HepG2 (cell line): ENCODE data around the gene ILRUN. TPM values are rescaled to one million over a fixed set of nuclear protein-coding genes. Genes with fewer than 3 reads are reported as not detected.
A peak's percentile ranks its signal among the peaks of the same experiment; 100 is the strongest.

Experiments used
- CBFB ChIP-seq: sonication (generic); formaldehyde crosslinking; IDR thresholded peaks from 2 replicates; pipeline ENCODE4 v1.4.0; 2020; ENCODE audit warnings: missing genetic modification reagents
- ELF3 ChIP-seq: IDR thresholded peaks from 2 replicates; pipeline ENCODE4 v1.6.1; 2016; ENCODE audit warnings: missing genetic modification reagents, missing compliant biosample characterization
- FOXK1 ChIP-seq: sonication (generic); formaldehyde crosslinking; IDR thresholded peaks from 2 replicates; pipeline ENCODE4 v1.4.0; 2020; ENCODE audit warnings: low read depth, missing genetic modification reagents, borderline replicate concordance
- ZNF484 ChIP-seq: sonication (generic); formaldehyde crosslinking; IDR thresholded peaks from 2 replicates; pipeline ENCODE4 v1.5.1; 2020; ENCODE audit warnings: mild to moderate bottlenecking, low read depth, missing genetic modification reagents, borderline replicate concordance
- ZNF543 ChIP-seq: sonication (generic); formaldehyde crosslinking; IDR thresholded peaks from 2 replicates; pipeline ENCODE4 v1.4.0; 2020; ENCODE audit warnings: mild to moderate bottlenecking, missing genetic modification reagents
- polyA plus RNA-seq, 8 experiments: library from polyadenylated mRNA; depleted of rRNA in 3 of 8; stranded (reverse) in 7 of 8; unstranded in 1 of 8; fragments of >200 nt; fragmentation: Illumina TruSeq in 4 of 8; extraction: Trizol in 4 of 8; gene quantifications; 2 replicates each; pipeline versions ENCODE4 v1.2.1 to v1.2.3, GENCODE V29; 2011 to 2016; ENCODE audit warnings: low read depth in 4 of 8, missing spikeins in 1 of 8, mixed read lengths in 1 of 8; ENCODE audit not compliant: insufficient read depth in 1 of 8
- total RNA-seq, 5 experiments: library from RNA; depleted of rRNA; stranded (reverse); fragments of >200 nt; fragmentation: Illumina TruSeq; extraction: Trizol; gene quantifications; 2 replicates each; pipeline ENCODE4 v1.2.3, GENCODE V29; 2016; ENCODE audit warnings: low read depth in 1 of 5
- TF ChIP-seq, protein P1 (sequence below): sonication (generic); formaldehyde crosslinking; IDR thresholded peaks from 2 replicates; pipeline ENCODE4 v1.4.0; 2020; ENCODE audit warnings: mild to moderate bottlenecking, missing genetic modification reagents
- TF ChIP-seq, protein P2 (sequence below): sonication (generic); formaldehyde crosslinking; IDR thresholded peaks from 2 replicates; pipeline ENCODE4 v1.5.0; 2020; ENCODE audit warnings: missing genetic modification reagents
- TF ChIP-seq, protein P3 (sequence below): sonication (generic); formaldehyde crosslinking; IDR thresholded peaks from 2 replicates; pipeline ENCODE4 v1.4.0; 2020; ENCODE audit warnings: missing genetic modification reagents
- TF ChIP-seq, protein P4 (sequence below): IDR thresholded peaks from 2 replicates; pipeline ENCODE4 v1.6.1; 2016; ENCODE audit warnings: mild to moderate bottlenecking, missing biosample characterization, missing genetic modification reagents
- TF ChIP-seq, protein P5 (sequence below): IDR thresholded peaks from 2 replicates; pipeline ENCODE4 v1.6.1; 2016; ENCODE audit warnings: missing biosample characterization, missing genetic modification reagents, low read depth
- TF ChIP-seq, protein P6 (sequence below): sonication (generic); formaldehyde crosslinking; IDR thresholded peaks from 2 replicates; pipeline ENCODE4 v1.4.0; 2020; ENCODE audit warnings: mild to moderate bottlenecking, missing genetic modification reagents
- TF ChIP-seq, protein P7 (sequence below), 2 experiments: fragments of 450-650 bp in 1 of 2; sonication (generic) in 1 of 2; formaldehyde crosslinking in 1 of 2; IDR thresholded peaks; 2 replicates each; pipeline versions ENCODE4 v1.6.1 to v1.8.0; 2016 to 2022; ENCODE audit warnings: antibody characterized with exemption in 1 of 2, mild to moderate bottlenecking in 1 of 2, missing genetic modification reagents in 1 of 2

The ILRUN gene
- total and polyA plus RNA-seq, 2 of the 13 experiments (the other 11 are each of a cell fraction or from before 2014, with no cell fraction given): 45.5 to 66.6 TPM

DNA sequence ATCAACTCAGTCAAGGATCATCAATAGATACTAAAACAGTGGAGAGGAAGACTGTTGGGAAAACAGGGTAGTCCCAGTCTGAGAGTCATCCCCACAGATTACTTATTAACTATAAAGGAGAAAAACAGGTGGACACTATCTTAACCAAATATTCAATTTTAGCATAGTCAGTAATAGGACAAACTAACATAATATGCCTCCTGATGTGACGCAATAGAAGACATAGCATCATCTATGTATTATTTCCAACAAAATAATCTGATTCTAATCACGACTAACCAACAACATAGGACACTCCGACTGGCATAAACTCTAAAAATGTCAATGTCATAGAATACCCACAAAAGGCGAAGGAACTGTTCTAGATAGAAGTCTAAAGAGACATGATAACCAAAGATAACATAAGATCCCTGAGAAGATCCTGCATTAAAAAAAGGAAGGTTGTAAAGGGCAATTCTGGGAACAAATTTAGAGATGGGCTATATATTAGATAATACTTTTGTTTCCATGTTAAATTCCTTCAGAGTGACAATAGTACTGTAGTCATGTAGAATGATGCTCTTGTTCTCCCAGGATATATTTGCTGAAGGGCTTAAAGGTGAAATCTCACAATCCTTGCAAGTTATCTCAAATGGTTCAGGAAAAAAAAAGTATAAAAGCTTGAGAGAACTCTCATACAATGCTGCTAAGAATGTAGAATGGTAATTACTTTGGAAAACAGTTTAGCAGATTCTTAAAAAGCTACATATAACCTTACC is 28.9 kb downstream of the ILRUN start (continued):
- TF ChIP-seq, protein P1, sequence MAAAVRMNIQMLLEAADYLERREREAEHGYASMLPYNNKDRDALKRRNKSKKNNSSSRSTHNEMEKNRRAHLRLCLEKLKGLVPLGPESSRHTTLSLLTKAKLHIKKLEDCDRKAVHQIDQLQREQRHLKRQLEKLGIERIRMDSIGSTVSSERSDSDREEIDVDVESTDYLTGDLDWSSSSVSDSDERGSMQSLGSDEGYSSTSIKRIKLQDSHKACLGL: no peak
- TF ChIP-seq ZNF543 (CRISPR knock-in tag) (no peak), ELF3 (CRISPR knock-in tag) (peak; percentile 29; the same call in 1 of the 2 replicates), CBFB (no peak), FOXK1 (CRISPR knock-in tag) (no peak), ZNF484 (CRISPR knock-in tag) (no peak)
- TF ChIP-seq, protein P2, sequence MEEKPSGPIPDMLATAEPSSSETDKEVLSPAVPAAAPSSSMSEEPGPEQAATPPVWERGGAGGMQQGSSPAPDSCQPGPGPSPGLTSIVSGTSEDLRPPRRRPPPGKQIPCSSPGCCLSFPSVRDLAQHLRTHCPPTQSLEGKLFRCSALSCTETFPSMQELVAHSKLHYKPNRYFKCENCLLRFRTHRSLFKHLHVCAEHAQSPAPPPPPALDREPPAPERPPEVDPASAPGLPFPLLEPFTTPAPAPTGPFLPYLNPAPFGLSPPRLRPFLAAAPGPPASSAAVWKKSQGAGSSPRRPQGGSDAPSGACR (CRISPR knock-in tag): no peak
- TF ChIP-seq, protein P3, sequence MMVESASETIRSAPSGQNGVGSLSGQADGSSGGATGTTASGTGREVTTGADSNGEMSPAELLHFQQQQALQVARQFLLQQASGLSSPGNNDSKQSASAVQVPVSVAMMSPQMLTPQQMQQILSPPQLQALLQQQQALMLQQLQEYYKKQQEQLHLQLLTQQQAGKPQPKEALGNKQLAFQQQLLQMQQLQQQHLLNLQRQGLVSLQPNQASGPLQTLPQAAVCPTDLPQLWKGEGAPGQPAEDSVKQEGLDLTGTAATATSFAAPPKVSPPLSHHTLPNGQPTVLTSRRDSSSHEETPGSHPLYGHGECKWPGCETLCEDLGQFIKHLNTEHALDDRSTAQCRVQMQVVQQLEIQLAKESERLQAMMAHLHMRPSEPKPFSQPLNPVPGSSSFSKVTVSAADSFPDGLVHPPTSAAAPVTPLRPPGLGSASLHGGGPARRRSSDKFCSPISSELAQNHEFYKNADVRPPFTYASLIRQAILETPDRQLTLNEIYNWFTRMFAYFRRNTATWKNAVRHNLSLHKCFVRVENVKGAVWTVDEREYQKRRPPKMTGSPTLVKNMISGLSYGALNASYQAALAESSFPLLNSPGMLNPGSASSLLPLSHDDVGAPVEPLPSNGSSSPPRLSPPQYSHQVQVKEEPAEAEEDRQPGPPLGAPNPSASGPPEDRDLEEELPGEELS (CRISPR knock-in tag): peak; percentile 46
- TF ChIP-seq, protein P4, sequence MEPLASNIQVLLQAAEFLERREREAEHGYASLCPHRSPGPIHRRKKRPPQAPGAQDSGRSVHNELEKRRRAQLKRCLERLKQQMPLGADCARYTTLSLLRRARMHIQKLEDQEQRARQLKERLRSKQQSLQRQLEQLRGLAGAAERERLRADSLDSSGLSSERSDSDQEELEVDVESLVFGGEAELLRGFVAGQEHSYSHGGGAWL (CRISPR knock-in tag): no peak
- TF ChIP-seq, protein P5, sequence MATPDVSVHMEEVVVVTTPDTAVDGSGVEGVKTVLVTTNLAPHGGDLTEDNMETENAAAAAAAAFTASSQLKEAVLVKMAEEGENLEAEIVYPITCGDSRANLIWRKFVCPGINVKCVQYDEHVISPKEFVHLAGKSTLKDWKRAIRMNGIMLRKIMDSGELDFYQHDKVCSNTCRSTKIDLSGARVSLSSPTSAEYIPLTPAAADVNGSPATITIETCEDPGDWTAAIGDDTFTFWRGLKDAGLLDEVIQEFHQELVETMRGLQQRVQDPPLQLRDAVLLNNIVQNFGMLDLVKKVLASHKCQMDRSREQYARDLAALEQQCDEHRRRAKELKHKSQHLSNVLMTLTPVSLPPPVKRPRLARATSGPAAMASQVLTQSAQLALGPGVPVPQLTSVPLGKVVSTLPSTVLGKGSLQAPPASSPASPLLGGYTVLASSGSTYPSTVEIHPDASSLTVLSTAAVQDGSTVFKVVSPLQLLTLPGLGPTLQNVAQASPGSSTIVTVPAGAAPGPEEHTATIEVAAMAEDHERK (CRISPR knock-in tag): no peak
- TF ChIP-seq, protein P6, sequence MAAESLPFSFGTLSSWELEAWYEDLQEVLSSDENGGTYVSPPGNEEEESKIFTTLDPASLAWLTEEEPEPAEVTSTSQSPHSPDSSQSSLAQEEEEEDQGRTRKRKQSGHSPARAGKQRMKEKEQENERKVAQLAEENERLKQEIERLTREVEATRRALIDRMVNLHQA: no peak
- TF ChIP-seq, protein P7, sequence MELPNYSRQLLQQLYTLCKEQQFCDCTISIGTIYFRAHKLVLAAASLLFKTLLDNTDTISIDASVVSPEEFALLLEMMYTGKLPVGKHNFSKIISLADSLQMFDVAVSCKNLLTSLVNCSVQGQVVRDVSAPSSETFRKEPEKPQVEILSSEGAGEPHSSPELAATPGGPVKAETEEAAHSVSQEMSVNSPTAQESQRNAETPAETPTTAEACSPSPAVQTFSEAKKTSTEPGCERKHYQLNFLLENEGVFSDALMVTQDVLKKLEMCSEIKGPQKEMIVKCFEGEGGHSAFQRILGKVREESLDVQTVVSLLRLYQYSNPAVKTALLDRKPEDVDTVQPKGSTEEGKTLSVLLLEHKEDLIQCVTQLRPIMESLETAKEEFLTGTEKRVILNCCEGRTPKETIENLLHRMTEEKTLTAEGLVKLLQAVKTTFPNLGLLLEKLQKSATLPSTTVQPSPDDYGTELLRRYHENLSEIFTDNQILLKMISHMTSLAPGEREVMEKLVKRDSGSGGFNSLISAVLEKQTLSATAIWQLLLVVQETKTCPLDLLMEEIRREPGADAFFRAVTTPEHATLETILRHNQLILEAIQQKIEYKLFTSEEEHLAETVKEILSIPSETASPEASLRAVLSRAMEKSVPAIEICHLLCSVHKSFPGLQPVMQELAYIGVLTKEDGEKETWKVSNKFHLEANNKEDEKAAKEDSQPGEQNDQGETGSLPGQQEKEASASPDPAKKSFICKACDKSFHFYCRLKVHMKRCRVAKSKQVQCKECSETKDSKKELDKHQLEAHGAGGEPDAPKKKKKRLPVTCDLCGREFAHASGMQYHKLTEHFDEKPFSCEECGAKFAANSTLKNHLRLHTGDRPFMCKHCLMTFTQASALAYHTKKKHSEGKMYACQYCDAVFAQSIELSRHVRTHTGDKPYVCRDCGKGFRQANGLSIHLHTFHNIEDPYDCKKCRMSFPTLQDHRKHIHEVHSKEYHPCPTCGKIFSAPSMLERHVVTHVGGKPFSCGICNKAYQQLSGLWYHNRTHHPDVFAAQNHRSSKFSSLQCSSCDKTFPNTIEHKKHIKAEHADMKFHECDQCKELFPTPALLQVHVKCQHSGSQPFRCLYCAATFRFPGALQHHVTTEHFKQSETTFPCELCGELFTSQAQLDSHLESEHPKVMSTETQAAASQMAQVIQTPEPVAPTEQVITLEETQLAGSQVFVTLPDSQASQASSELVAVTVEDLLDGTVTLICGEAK (IDR thresholded peaks at IDR 0.05): no peak
- TF ChIP-seq, protein P7 (CRISPR knock-in tag; IDR thresholded peaks at IDR 0.05): no peak
